GM23338 (cell line): ENCODE results near the gene FXYD2. TPM values are rescaled to one million over a fixed set of nuclear protein-coding genes. Genes with fewer than 3 reads are reported as not detected.

ENCODE experiments used
- ATAC-seq: fragments of 200-7000 bp; cut with Tn5 transposase; 3 replicates; pipeline ENCODE4 v1.9.1; 2020
- DNase-seq: peaks from one replicate; pipeline ENCODE4 v3.0.0-alpha.2; 2015; ENCODE audit warnings: low spot score
- H2AFZ ChIP-seq: fragments of 200-600 bp; sonication (generic); 2 replicates; pipeline ENCODE4 v1.8.0; 2016; ENCODE audit warnings: antibody characterized with exemption, mild to moderate bottlenecking, moderate library complexity
- H3F3A ChIP-seq: fragments of 200-600 bp; sonication (generic); replicated peaks from 2 replicates; pipeline ENCODE4 v1.8.0; 2017; ENCODE audit warnings: antibody characterized with exemption, mixed run types, low read depth
- H3K27ac ChIP-seq: fragments of 200-600 bp; sonication (generic); 2 replicates; pipeline ENCODE4 v1.6.1; 2016; ENCODE audit warnings: low read depth
- H3K27me3 ChIP-seq: fragments of 200-600 bp; sonication (generic); 2 replicates; pipeline ENCODE4 v1.8.0; 2016; ENCODE audit warnings: mild to moderate bottlenecking, mixed run types, moderate library complexity; ENCODE audit not compliant: insufficient read depth
- H3K36me3 ChIP-seq: fragments of 200-600 bp; sonication (generic); 2 replicates; pipeline ENCODE4 v1.8.0; 2016; ENCODE audit warnings: mild to moderate bottlenecking; ENCODE audit not compliant: insufficient read depth
- H3K4me1 ChIP-seq: fragments of 200-600 bp; sonication (generic); 2 replicates; pipeline ENCODE4 v1.8.0; 2016; ENCODE audit warnings: mild to moderate bottlenecking, moderate library complexity; ENCODE audit not compliant: insufficient read depth
- H3K4me2 ChIP-seq: fragments of 200-600 bp; sonication (generic); 2 replicates; pipeline ENCODE4 v1.7.1; 2017; ENCODE audit warnings: mixed run types
- H3K4me3 ChIP-seq: fragments of 200-600 bp; sonication (generic); 2 replicates; pipeline ENCODE4 v1.6.1; 2016; ENCODE audit warnings: mixed run types
- H3K79me2 ChIP-seq: fragments of 200-600 bp; sonication (generic); replicated peaks from 2 replicates; pipeline ENCODE4 v1.8.0; 2017; ENCODE audit warnings: mild to moderate bottlenecking; ENCODE audit not compliant: insufficient read depth
- H3K9me2 ChIP-seq: fragments of 200-600 bp; sonication (generic); 2 replicates; pipeline ENCODE4 v1.8.0; 2017; ENCODE audit not compliant: insufficient read depth
- H4K20me1 ChIP-seq: fragments of 200-600 bp; sonication (generic); replicated peaks from 2 replicates; pipeline ENCODE4 v1.8.0; 2017; ENCODE audit warnings: mild to moderate bottlenecking; ENCODE audit not compliant: insufficient read depth
- H3K27ac Mint-ChIP-seq: 2 replicates; pipeline ENCODE4 v1.8.0; 2020; ENCODE audit warnings: inconsistent platforms, mild to moderate bottlenecking, moderate library complexity, mixed read lengths
- H3K27me3 Mint-ChIP-seq: 3 replicates; pipeline ENCODE4 v1.8.0; 2022; ENCODE audit warnings: low read depth, mild to moderate bottlenecking, moderate library complexity, mixed read lengths, inconsistent platforms; ENCODE audit not compliant: insufficient read depth, poor library complexity
- H3K36me3 Mint-ChIP-seq: 3 replicates; pipeline ENCODE4 v1.8.0; 2021; ENCODE audit warnings: low read depth, mild to moderate bottlenecking, inconsistent platforms, moderate library complexity, mixed read lengths
- H3K4me1 Mint-ChIP-seq: 3 replicates; pipeline ENCODE4 v1.8.0; 2020; ENCODE audit warnings: mild to moderate bottlenecking, inconsistent platforms, mixed read lengths
- H3K4me3 Mint-ChIP-seq: 3 replicates; pipeline ENCODE4 v1.8.0; 2021; ENCODE audit warnings: moderate library complexity, mild to moderate bottlenecking, inconsistent platforms, mixed read lengths
- H3K9me3 Mint-ChIP-seq: 3 replicates; pipeline ENCODE4 v1.8.0; 2020; ENCODE audit warnings: moderate library complexity, mild to moderate bottlenecking, inconsistent platforms, mixed read lengths
- CREB1 ChIP-seq: fragments of 250-450 bp; sonication (Bioruptor Pico); IDR thresholded peaks from 2 replicates; pipeline ENCODE4 v1.5.0; 2020; ENCODE audit warnings: low read depth, mild to moderate bottlenecking, moderate library complexity
- CTCF ChIP-seq, 2 experiments: fragments of 200-600 bp in 1 of 2; sonication (generic) in 1 of 2; conservative IDR thresholded peaks; 2 replicates each; pipeline versions ENCODE4 v1.5.1 to v1.6.1; 2016 to 2017; ENCODE audit warnings: antibody characterized with exemption in 2 of 2, low read depth in 2 of 2, mild to moderate bottlenecking in 2 of 2, moderate library complexity in 1 of 2
- ETS1 ChIP-seq: IDR thresholded peaks from 2 replicates; pipeline ENCODE4 v1.6.1; 2016; ENCODE audit warnings: antibody characterized with exemption
- EZH2 ChIP-seq: fragments of 200-600 bp; sonication (generic); IDR thresholded peaks from one replicate; pipeline ENCODE4 v1.8.0; 2017; ENCODE audit warnings: antibody characterized with exemption, mild to moderate bottlenecking, low read depth; ENCODE audit not compliant: unreplicated experiment
- EZH2phosphoT487 ChIP-seq: fragments of 200-600 bp; sonication (generic); IDR thresholded peaks from one replicate; pipeline ENCODE4 v1.8.1; 2018; ENCODE audit warnings: antibody characterized with exemption; ENCODE audit not compliant: unreplicated experiment
- JUNB ChIP-seq: IDR thresholded peaks from one replicate; pipeline ENCODE4 v1.6.1; 2016; ENCODE audit warnings: antibody characterized with exemption; ENCODE audit not compliant: unreplicated experiment
- NANOG ChIP-seq: IDR thresholded peaks from 2 replicates; pipeline ENCODE4 v1.6.1; 2016; ENCODE audit warnings: antibody characterized with exemption, borderline replicate concordance
- POLR2AphosphoS5 ChIP-seq: IDR thresholded peaks from 2 replicates; pipeline ENCODE4 v1.6.1; 2016; ENCODE audit warnings: antibody characterized with exemption, low read depth
- REST ChIP-seq: IDR thresholded peaks from one replicate; pipeline ENCODE4 v1.6.1; 2018; ENCODE audit warnings: antibody characterized with exemption; ENCODE audit not compliant: unreplicated experiment
- STAT1 ChIP-seq: IDR thresholded peaks from one replicate; pipeline ENCODE4 v1.6.1; 2016; ENCODE audit warnings: antibody characterized with exemption; ENCODE audit not compliant: unreplicated experiment
- ZNF114 ChIP-seq: fragments of 250-450 bp; sonication (Bioruptor Pico); IDR thresholded peaks from 2 replicates; pipeline ENCODE4 v1.5.0; 2020; ENCODE audit warnings: mild to moderate bottlenecking, moderate library complexity
- ZNF331 ChIP-seq: fragments of 250-450 bp; sonication (Bioruptor Pico); IDR thresholded peaks from 2 replicates; pipeline ENCODE4 v1.5.0; 2020; ENCODE audit warnings: low read depth, mild to moderate bottlenecking, moderate library complexity
- ZNF462 ChIP-seq: fragments of 250-450 bp; sonication (Bioruptor Pico); IDR thresholded peaks from 2 replicates; pipeline ENCODE4 v1.5.0; 2020; ENCODE audit warnings: mild to moderate bottlenecking, moderate library complexity
- long read RNA-seq: library from polyadenylated mRNA; unstranded; transcript quantifications from one replicate; pipeline ENCODE4 v2.0.0, GENCODE V29; 2020; ENCODE audit not compliant: unreplicated experiment
- polyA plus RNA-seq: library from polyadenylated mRNA; unstranded; fragments of >200 nt; fragmentation: Nextera tagmentation; extraction: Ambion mirVana; gene quantifications from 2 replicates; pipeline ENCODE4 v1.2.1, GENCODE V29; 2016
- total RNA-seq: library from RNA; depleted of rRNA; stranded (reverse); fragments of >200 nt; shearing (Covaris generic); gene quantifications from 2 replicates; pipeline ENCODE4 v1.2.3, GENCODE V29; 2014; rRNA removed

The FXYD2 gene
- total RNA-seq, result 0.12 and 0.59 TPM in 2 replicates
- polyA plus RNA-seq, result 0.12 and 1.4 TPM in 2 replicates
- long read RNA-seq, result 0 reads

- H4K20me1 ChIP-seq, result no peaks in the 10 kb centered on the region
- no peaks in the 10 kb centered on the region for H3K79me2 ChIP-seq
- Mint-ChIP-seq H3K27ac (0 out of 2 replicates have a peak within 1 kb of the TSS, but pooled peaks have one; percentile 44), H3K4me3 (no peak within 1 kb of the TSS; the same call in 2 of the 3 replicates), H3K9me3 (no peaks in the 10 kb centered on the region), H3K36me3 (no peaks in the 10 kb centered on the region), H3K4me1 (peaks cover 38% of the 10 kb centered on the region), H3K27me3 (peaks cover 23% of the 10 kb centered on the region)
- peak within 1 kb of the TSS; percentile 80 for H2AFZ ChIP-seq
- H3K4me1 ChIP-seq, result peaks cover 10% of the 10 kb centered on the region; the same call in 1 of the 2 replicates
- H3F3A ChIP-seq, result no peaks in the 10 kb centered on the region
- DNase-seq (no peak), ATAC-seq (no peak)
- H3K4me3 ChIP-seq, result no peak within 1 kb of the TSS
- H3K27me3 ChIP-seq, result no peaks in the 10 kb centered on the region
- TF ChIP-seq CREB1 (CRISPR knock-in tag), result no peak
- TF ChIP-seq REST, result no peak
- no peak for TF ChIP-seq POLR2AphosphoS5
- TF ChIP-seq ZNF331 (CRISPR knock-in tag), result no peak
- TF ChIP-seq JUNB, result no peak
- no peak for TF ChIP-seq CTCF (conservative IDR thresholded peaks at IDR 0.05; ENCODE audit: low read depth in 2 of 2)
- TF ChIP-seq ETS1, result no peak
- no peak for TF ChIP-seq ZNF462 (CRISPR knock-in tag)
- no peak for TF ChIP-seq ZNF114 (CRISPR knock-in tag)
- TF ChIP-seq EZH2phosphoT487, result no peak
- no peak for TF ChIP-seq EZH2
- no peak for TF ChIP-seq NANOG
- no peak for TF ChIP-seq STAT1
- H3K4me2 ChIP-seq, result peak within 1 kb of the TSS; percentile 38; the same call in 1 of the 2 replicates
- H3K9me2 ChIP-seq, result no peaks in the 10 kb centered on the region
- no peak within 1 kb of the TSS for H3K27ac ChIP-seq
- H3K36me3 ChIP-seq, result no peaks in the 10 kb centered on the region
These were observed at the start of gene FXYD2 for GRCh38 chr11:117824571-117825537. FXYD2 (minus strand) TSS chr11:117824744; CDS start chr11:117824678, 66 bp downstream.
